Stimulated activated CD4-positive, alpha-beta T cell treated with anti-CD3 and anti-CD28 coated beads, Interleukin-15, amount 100 ng/mL, for 48 hours (primary cell): ENCODE results near the gene GMEB2.
"Not testable (repeated sequence)": the region's sequence is repeated elsewhere in the genome, so short reads cannot be mapped to it uniquely, and the experiment has no call there.

Source experiments
- DNase-seq, 2 donors: peaks; one replicate each; pipeline ENCODE4 v3.0.0-alpha.2; 2020; ENCODE audit warnings: low read depth in 2 of 2

The GMEB2 gene

GRCh38 chr20:63617092-63617875, 9.6 kb downstream of the GMEB2 start:
- no peak for DNase-seq

GRCh38 chr20:63613863-63614594, 12.9 kb downstream of the GMEB2 start:
- DNase-seq = not testable (repeated sequence)

GRCh38 chr20:63612276-63612931, 14.5 kb downstream of the GMEB2 start:
- no peak for DNase-seq

GRCh38 chr20:63611646-63612045, 15.3 kb downstream of the GMEB2 start:
- no peak for DNase-seq

GRCh38 chr20:63610581-63611435, 16.1 kb downstream of the GMEB2 start:
- DNase-seq = no peak

- no peak for DNase-seq
Measured at GRCh38 chr20:63606686-63607085, 20.2 kb downstream of the GMEB2 start.

GRCh38 chr20:63602321-63602720, 24.6 kb downstream of the GMEB2 start:
- DNase-seq = no peak

GRCh38 chr20:63601679-63602078, 25.2 kb downstream of the GMEB2 start:
- not testable (repeated sequence) for DNase-seq

GRCh38 chr20:63599396-63600050, 27.4 kb downstream of the GMEB2 start:
- no peak for DNase-seq

- DNase-seq = no peak
Measured at GRCh38 chr20:63598479-63599395, 28.2 kb downstream of the GMEB2 start.

- DNase-seq = no peak
Measured at GRCh38 chr20:63597651-63598478, 29.0 kb downstream of the GMEB2 start.

- no peak for DNase-seq
Measured at GRCh38 chr20:63596423-63596822, 30.5 kb downstream of the GMEB2 start.

- no peak for DNase-seq
Measured at GRCh38 chr20:63595416-63596127, 31.3 kb downstream of the GMEB2 start.

GRCh38 chr20:63594043-63594561, 32.8 kb downstream of the GMEB2 start:
- DNase-seq = no peak

- DNase-seq = no peak
Measured at GRCh38 chr20:63592661-63593060, 34.2 kb downstream of the GMEB2 start.

- no peak for DNase-seq
Measured at GRCh38 chr20:63591786-63592355, 35.0 kb downstream of the GMEB2 start.

- no peak for DNase-seq
Measured at GRCh38 chr20:63591147-63591533, 35.8 kb downstream of the GMEB2 start.
